CD4-positive, alpha-beta memory T cell (primary cell): ENCODE results near the gene SMC3. TPM values are rescaled to one million over a fixed set of nuclear protein-coding genes. Genes with fewer than 3 reads are reported as not detected.

Experiments used
- CTCF ChIA-PET: fragments of 350-600 bp; sonication (Branson Sonifier 250); formaldehyde crosslinking; loops from one replicate; lab custom pipeline; 2021; ENCODE audit warnings: inconsistent platforms; ENCODE audit not compliant: partially characterized antibody; lab: Charles Lee
- POLR2A ChIA-PET: fragments of 350-600 bp; sonication (Branson Sonifier 250); formaldehyde crosslinking; loops from one replicate; lab custom pipeline; 2021; ENCODE audit not compliant: partially characterized antibody; lab: Charles Lee
- DNase-seq, 5 donors: peaks; one replicate each; pipeline versions ENCODE4 v3.0.0 to v3.0.0-alpha.2; 2020 to 2022; ENCODE audit warnings: mixed read lengths in 1 of 5
- H3K27ac ChIP-seq: one replicate; pipeline ENCODE4 v1.7.0; 2013; ENCODE audit warnings: low read depth, low read length
- H3K27me3 ChIP-seq: 2 replicates; pipeline ENCODE4 v1.7.0; 2013; ENCODE audit warnings: mild to moderate bottlenecking, low read length, moderate library complexity; ENCODE audit not compliant: insufficient read depth
- H3K36me3 ChIP-seq: 2 replicates; pipeline ENCODE4 v1.7.0; 2013; ENCODE audit warnings: mild to moderate bottlenecking, low read length, moderate library complexity; ENCODE audit not compliant: insufficient read depth
- H3K4me1 ChIP-seq: 2 replicates; pipeline ENCODE4 v1.7.0; 2013; ENCODE audit warnings: mild to moderate bottlenecking, low read length, moderate library complexity; ENCODE audit not compliant: insufficient read depth
- H3K4me3 ChIP-seq, 2 donors: one replicate each; pipeline ENCODE4 v1.7.0; 2013; ENCODE audit warnings: low read length in 2 of 2, mild to moderate bottlenecking in 1 of 2
- H3K9me3 ChIP-seq, 2 donors: one replicate each; pipeline ENCODE4 v1.7.0; 2013; ENCODE audit warnings: low read length in 2 of 2, control low read depth in 1 of 2; ENCODE audit not compliant: control insufficient read depth in 1 of 2
- H3K27ac Mint-ChIP-seq, 7 donors: one replicate each; pipeline ENCODE4 v1.8.0; 2020 to 2021; ENCODE audit warnings: mixed read lengths in 7 of 7, mild to moderate bottlenecking in 6 of 7, inconsistent platforms in 3 of 7, moderate library complexity in 3 of 7
- H3K27me3 Mint-ChIP-seq, 2 donors: one replicate each; pipeline ENCODE4 v1.8.0; 2020 to 2021; ENCODE audit warnings: mixed read lengths in 2 of 2
- H3K36me3 Mint-ChIP-seq, 2 donors: one replicate each; pipeline ENCODE4 v1.8.0; 2020 to 2021; ENCODE audit warnings: mixed read lengths in 2 of 2, inconsistent platforms in 1 of 2, mild to moderate bottlenecking in 1 of 2
- H3K4me1 Mint-ChIP-seq, 4 donors: one replicate each; pipeline ENCODE4 v1.8.0; 2020 to 2021; ENCODE audit warnings: mixed read lengths in 4 of 4, mild to moderate bottlenecking in 1 of 4
- H3K4me3 Mint-ChIP-seq, 8 donors: one replicate each; pipeline ENCODE4 v1.8.0; 2020 to 2021; ENCODE audit warnings: mixed read lengths in 8 of 8, mild to moderate bottlenecking in 7 of 8, moderate library complexity in 6 of 8, inconsistent platforms in 3 of 8
- H3K9me3 Mint-ChIP-seq, 8 donors: one replicate each; pipeline ENCODE4 v1.8.0; 2020 to 2021; ENCODE audit warnings: mixed read lengths in 8 of 8, mild to moderate bottlenecking in 5 of 8, inconsistent platforms in 3 of 8, moderate library complexity in 1 of 8
- intact Hi-C: fragments of 100-400 bp; cut with micrococcal nuclease; formaldehyde crosslinking; loops from one replicate; pipeline ENCODE4 v1.15.1; 2023
- polyA plus RNA-seq, 2 donors: library from polyadenylated mRNA; unstranded; fragments of 300-500 nt; fragmentation: Illumina TruSeq; gene quantifications; one replicate each; pipeline ENCODE4 v1.2.3, GENCODE V29; 2021
- total RNA-seq, 2 experiments: library from RNA; stranded (reverse); gene quantifications; one replicate each; pipeline ENCODE4 v1.2.3, GENCODE V29; 2021

SMC3 gene
- total and polyA plus RNA-seq, 4 experiments from 2014 or later: 43.8 to 96.1 (median 56.4) TPM

DNA sequence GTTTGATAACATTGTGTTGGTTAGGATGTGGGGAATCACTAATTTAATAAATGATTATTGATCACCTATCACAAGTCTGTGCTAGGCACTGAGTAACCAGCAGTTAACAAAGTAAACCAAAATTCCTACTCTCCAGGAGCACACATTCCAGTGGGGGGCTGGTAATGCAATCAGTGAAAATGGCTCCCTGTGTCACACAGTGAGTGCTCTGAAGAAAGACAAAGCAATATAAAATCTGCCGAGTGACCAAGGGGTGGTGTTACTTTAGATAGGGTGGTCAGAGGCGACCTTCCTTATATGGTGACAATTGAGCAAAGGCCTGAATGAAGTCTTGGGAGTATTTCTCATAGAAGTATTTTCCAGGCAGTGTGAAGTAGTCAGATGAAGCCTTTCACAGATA, 13.6 kb upstream of the SMC3 start:
- Histone ChIP-seq H3K9me3 (no peaks in the 10 kb centered on the region), H3K4me1 (peaks cover 4% of the 10 kb centered on the region), H3K27ac (no peak overlapping the region), H3K27me3 (peaks cover 3% of the 10 kb centered on the region), H3K36me3 (no peaks in the 10 kb centered on the region), H3K4me3 (no peak overlapping the region)
- Mint-ChIP-seq H3K4me1 (peaks cover 3 to 5% (median 4%) of the 10 kb centered on the region in 4 donors), H3K9me3 (no peaks in the 10 kb centered on the region), H3K27me3 (peaks cover 6 to 13% of the 10 kb centered on the region in 2 donors), H3K27ac (no peak overlapping the region), H3K36me3 (no peaks in the 10 kb centered on the region), H3K4me3 (no peak overlapping the region)
- DNase-seq: no peak
- intact Hi-C loops: no loop called here
- ChIA-PET POLR2A (no interaction called here), CTCF (no interaction called here)

DNA sequence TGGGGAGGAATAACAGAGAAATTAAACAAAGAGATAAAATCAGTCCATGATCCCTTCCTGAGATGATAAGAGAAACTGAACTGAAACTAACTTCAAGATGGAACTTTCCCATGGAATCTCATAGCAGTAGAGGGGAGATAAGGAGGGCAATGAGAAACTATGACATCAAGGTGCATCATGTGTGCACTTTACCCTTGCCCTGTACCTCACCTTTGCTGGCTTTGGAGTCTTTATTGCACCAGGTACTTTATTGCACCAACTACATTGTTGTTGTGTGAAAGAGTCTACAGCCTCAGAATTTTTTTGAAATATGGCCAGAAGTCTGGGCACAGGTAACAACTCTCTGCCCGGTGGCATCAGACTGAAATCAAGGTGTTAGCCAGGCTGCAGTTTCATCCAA, 11.2 kb upstream of the SMC3 start:
- no peaks in the 10 kb centered on the region for H3K9me3 Mint-ChIP-seq
- Histone ChIP-seq H3K27ac (no peak overlapping the region), H3K4me3 (no peak overlapping the region), H3K36me3 (no peaks in the 10 kb centered on the region), H3K9me3 (no peaks in the 10 kb centered on the region), H3K4me1 (peaks cover 4% of the 10 kb centered on the region), H3K27me3 (no peaks in the 10 kb centered on the region)
- POLR2A ChIA-PET: no interaction called here
- peaks cover 6 to 12% of the 10 kb centered on the region in 2 donors for H3K27me3 Mint-ChIP-seq
- peaks cover 3 to 6% (median 4%) of the 10 kb centered on the region in 4 donors for H3K4me1 Mint-ChIP-seq
- no peaks in the 10 kb centered on the region for H3K36me3 Mint-ChIP-seq
- no peak for DNase-seq
- no peak overlapping the region for H3K4me3 Mint-ChIP-seq
- intact Hi-C loops: loop anchor here (2.0 kb wide), 1 partner anchor 1759 kb away; no protein-coding TSS in a partner anchor
- no peak overlapping the region for H3K27ac Mint-ChIP-seq
- CTCF ChIA-PET: no interaction called here

DNA sequence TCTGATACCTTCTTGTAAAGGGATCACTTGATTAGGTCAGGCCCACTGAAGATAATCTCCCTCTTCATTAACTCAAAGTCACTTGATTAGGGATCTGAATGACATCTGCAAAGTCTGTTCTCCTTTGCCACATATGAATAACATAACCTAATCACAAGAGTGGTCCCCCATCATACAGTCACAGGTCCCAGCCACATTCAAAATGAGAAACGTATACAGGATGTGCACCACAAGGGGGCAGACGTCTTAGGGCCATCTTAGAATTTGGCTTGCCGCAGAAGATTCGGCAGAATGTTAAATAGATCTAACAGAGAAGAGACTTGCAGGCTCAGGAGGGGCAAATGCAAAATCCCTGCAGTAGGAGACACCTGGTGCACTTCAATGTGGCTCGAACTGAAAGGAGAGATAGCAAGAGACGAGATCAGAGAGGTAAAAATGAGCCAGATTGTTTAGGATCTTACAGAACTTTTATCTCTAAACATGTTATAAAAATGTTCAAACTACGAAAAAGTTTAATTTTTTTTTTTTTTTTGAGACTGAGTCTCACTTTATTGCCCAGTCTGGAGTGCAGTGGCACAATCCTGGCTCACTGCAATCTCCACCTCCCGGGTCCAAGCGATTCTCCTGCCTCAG, 10.4 kb upstream of the SMC3 start:
- H3K9me3 ChIP-seq: no peaks in the 10 kb centered on the region
- ChIA-PET POLR2A (interaction anchor here (2.6 kb wide), 1 partner anchor 10 kb away, joined by 7 read pairs; the partner anchor contains the start of gene SMC3), CTCF (interaction anchor here (0.7 to 1.9 kb wide), 8 partner anchors 10 to 1581 kb away, joined by 3 to 5 read pairs (median 4); partner anchors contain the start of gene SMC3)
- peak overlapping the region in 1 of 8 donors; percentile 51 for H3K4me3 Mint-ChIP-seq
- H3K27ac ChIP-seq: no peak overlapping the region
- peak overlapping the region in 1 of 7 donors; percentile 61 for H3K27ac Mint-ChIP-seq
- peaks cover 3 to 6% (median 4%) of the 10 kb centered on the region in 4 donors for H3K4me1 Mint-ChIP-seq
- no peaks in the 10 kb centered on the region for H3K9me3 Mint-ChIP-seq
- no peaks in the 10 kb centered on the region for H3K36me3 Mint-ChIP-seq
- H3K27me3 ChIP-seq: no peaks in the 10 kb centered on the region
- peaks cover 4 to 9% of the 10 kb centered on the region in 2 donors for H3K27me3 Mint-ChIP-seq
- peaks cover 4% of the 10 kb centered on the region for H3K4me1 ChIP-seq
- intact Hi-C loops: loop anchor here (1.0 to 2.0 kb wide), 4 partner anchors 10 to 1758 kb away; partner anchors contain the start of gene SMC3
- peak; percentile 45 to 73 (median 62) for DNase-seq
- H3K4me3 ChIP-seq: no peak overlapping the region
- no peaks in the 10 kb centered on the region for H3K36me3 ChIP-seq

DNA sequence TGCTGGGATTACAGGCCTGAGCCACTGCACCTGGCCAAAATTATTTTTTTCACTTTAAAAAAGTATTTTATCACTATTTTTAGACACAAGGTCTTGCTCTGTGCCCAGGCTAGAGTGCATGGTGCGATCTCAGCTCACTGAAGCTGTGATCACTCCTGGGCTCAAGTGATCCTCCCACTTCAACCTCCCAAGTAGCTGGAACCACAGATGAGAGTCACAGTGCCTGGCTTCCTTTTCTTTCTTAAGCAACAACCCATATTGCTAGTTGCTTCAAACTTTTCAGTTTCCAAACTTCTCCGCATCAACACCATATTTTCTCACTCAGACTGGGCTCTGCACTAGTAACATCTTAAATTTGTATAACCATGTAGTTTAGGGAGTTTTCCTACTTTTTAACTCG, 9.5 kb upstream of the SMC3 start:
- H3K4me1 ChIP-seq: peaks cover 4% of the 10 kb centered on the region
- no peak overlapping the region for H3K4me3 Mint-ChIP-seq
- no peak overlapping the region for H3K4me3 ChIP-seq
- H3K9me3 Mint-ChIP-seq: no peaks in the 10 kb centered on the region
- H3K9me3 ChIP-seq: no peaks in the 10 kb centered on the region
- H3K36me3 ChIP-seq: no peaks in the 10 kb centered on the region
- H3K27me3 ChIP-seq: no peaks in the 10 kb centered on the region
- no peaks in the 10 kb centered on the region for H3K36me3 Mint-ChIP-seq
- H3K27me3 Mint-ChIP-seq: peaks cover 1 to 7% of the 10 kb centered on the region in 2 donors
- H3K27ac Mint-ChIP-seq: no peak overlapping the region
- POLR2A ChIA-PET: interaction anchor here (2.6 kb wide), 1 partner anchor 9 kb away, joined by 7 read pairs; the partner anchor contains the start of gene SMC3
- DNase-seq: no peak
- no peak overlapping the region for H3K27ac ChIP-seq
- H3K4me1 Mint-ChIP-seq: peaks cover 3 to 6% (median 4%) of the 10 kb centered on the region in 4 donors
- CTCF ChIA-PET: interaction anchor here (0.7 to 1.9 kb wide), 12 partner anchors 8 to 866 kb away, joined by 3 to 11 read pairs (median 4); partner anchors contain the start of gene SMC3
- intact Hi-C loops: no loop called here

DNA sequence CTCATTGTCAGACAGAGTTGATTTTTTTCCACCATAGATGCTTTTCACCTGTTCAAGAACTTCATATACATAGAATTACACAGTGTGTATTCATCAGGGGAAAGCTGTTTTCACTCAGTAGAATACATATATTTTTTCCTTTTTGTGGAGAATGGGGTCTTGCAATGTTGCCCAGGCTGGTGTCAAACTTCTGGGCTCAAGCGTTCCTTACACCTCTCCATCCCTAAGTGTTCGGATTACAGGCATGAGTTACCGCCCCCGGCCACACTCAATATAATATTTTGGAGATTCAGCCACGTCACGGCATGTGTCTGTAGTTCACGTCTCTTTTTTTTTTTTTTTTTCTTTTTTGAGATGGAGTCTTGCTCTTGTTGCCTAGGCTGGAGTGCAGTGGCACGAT, 7.5 kb upstream of the SMC3 start:
- H3K4me1 Mint-ChIP-seq: peaks cover 3 to 6% (median 4%) of the 10 kb centered on the region in 4 donors
- no peak for DNase-seq
- H3K4me3 ChIP-seq: no peak overlapping the region
- H3K36me3 Mint-ChIP-seq: no peaks in the 10 kb centered on the region
- intact Hi-C loops: loop anchor here (10.0 kb wide), 1 partner anchor 635 kb away; the partner anchor contains the start of gene XPNPEP1
- CTCF ChIA-PET: interaction anchor here (1.9 to 2.5 kb wide), 2 partner anchors 12 to 40 kb away, joined by 5 to 9 read pairs; no protein-coding TSS in a partner anchor
- no peak overlapping the region for H3K27ac Mint-ChIP-seq
- H3K27ac ChIP-seq: no peak overlapping the region
- peaks cover 8 to 13% of the 10 kb centered on the region in 2 donors for H3K27me3 Mint-ChIP-seq
- POLR2A ChIA-PET: interaction anchor here (0.7 kb wide), 1 partner anchor 48 kb away, joined by 3 read pairs; no protein-coding TSS in a partner anchor
- H3K27me3 ChIP-seq: no peaks in the 10 kb centered on the region
- H3K4me3 Mint-ChIP-seq: no peak overlapping the region
- no peaks in the 10 kb centered on the region for H3K36me3 ChIP-seq
- no peaks in the 10 kb centered on the region for H3K9me3 ChIP-seq
- no peaks in the 10 kb centered on the region for H3K9me3 Mint-ChIP-seq
- H3K4me1 ChIP-seq: peaks cover 4% of the 10 kb centered on the region

DNA sequence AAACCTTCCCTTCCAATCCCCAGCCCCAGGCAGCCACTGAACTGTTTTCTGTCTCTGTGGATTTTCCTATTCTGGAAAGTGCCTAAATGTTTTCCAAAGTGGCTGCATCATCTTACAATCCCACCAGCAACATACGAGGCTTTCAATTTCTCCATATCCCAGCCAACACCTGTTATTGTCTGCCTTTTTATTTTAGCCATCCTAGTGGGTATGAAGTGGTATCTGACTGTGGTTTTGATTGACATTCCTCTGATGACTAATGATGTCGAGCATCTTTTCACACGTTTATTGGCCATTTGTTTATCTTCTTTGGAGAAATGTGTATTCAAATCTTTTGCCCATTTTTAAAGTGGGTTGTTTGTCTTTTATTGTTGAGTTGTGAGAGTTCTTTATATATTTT, 6.2 kb upstream of the SMC3 start:
- ChIA-PET POLR2A (no interaction called here), CTCF (interaction anchor here (1.4 to 4.6 kb wide), 3 partner anchors 10 to 22 kb away, joined by 3 to 15 read pairs (median 7); no protein-coding TSS in a partner anchor)
- DNase-seq: no peak
- Mint-ChIP-seq H3K36me3 (no peaks in the 10 kb centered on the region), H3K27me3 (peaks cover 6 to 13% of the 10 kb centered on the region in 2 donors), H3K9me3 (no peaks in the 10 kb centered on the region), H3K27ac (no peak overlapping the region), H3K4me3 (no peak overlapping the region), H3K4me1 (peaks cover 3 to 6% (median 4%) of the 10 kb centered on the region in 4 donors)
- intact Hi-C loops: loop anchor here (10.0 kb wide), 1 partner anchor 636 kb away; the partner anchor contains the start of gene XPNPEP1
- Histone ChIP-seq H3K4me3 (no peak overlapping the region), H3K36me3 (no peaks in the 10 kb centered on the region), H3K9me3 (no peaks in the 10 kb centered on the region), H3K27me3 (no peaks in the 10 kb centered on the region), H3K4me1 (peaks cover 4% of the 10 kb centered on the region), H3K27ac (no peak overlapping the region)

DNA sequence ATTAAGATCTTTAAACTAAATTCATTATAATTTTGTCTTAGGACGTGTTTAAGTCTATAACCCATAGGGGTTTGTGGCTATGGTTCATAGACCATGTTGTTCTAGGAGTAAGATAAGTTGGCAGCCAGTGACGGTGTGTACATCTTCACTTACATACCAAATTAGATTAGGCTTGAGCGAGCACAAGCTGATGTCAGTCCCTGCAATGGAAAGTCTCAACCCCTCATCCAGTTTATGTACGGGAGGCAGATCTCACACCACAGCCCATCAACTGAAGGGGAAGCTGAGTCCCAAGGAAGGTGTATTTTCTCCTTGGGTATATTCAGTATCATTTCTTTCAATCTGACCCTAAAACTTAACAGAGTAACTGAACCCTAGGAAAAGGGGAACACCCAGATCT, 5.1 kb upstream of the SMC3 start:
- no peak overlapping the region for H3K27ac Mint-ChIP-seq
- Histone ChIP-seq H3K4me3 (no peak overlapping the region), H3K27me3 (no peaks in the 10 kb centered on the region), H3K4me1 (peaks cover 6% of the 10 kb centered on the region), H3K27ac (no peak overlapping the region), H3K9me3 (no peaks in the 10 kb centered on the region), H3K36me3 (no peaks in the 10 kb centered on the region)
- no peak overlapping the region for H3K4me3 Mint-ChIP-seq
- intact Hi-C loops: loop anchor here (10.0 kb wide), 1 partner anchor 638 kb away; the partner anchor contains the start of gene XPNPEP1
- H3K9me3 Mint-ChIP-seq: no peaks in the 10 kb centered on the region
- peaks cover 3 to 9% (median 8%) of the 10 kb centered on the region in 4 donors for H3K4me1 Mint-ChIP-seq
- ChIA-PET POLR2A (no interaction called here), CTCF (interaction anchor here (1.0 to 4.6 kb wide), 3 partner anchors 13 to 21 kb away, joined by 3 to 15 read pairs (median 7); no protein-coding TSS in a partner anchor)
- DNase-seq: no peak
- H3K27me3 Mint-ChIP-seq: peaks cover 6 to 13% of the 10 kb centered on the region in 2 donors
- peaks cover 0 to 6% of the 10 kb centered on the region in 2 donors for H3K36me3 Mint-ChIP-seq
